MG63 (cell line): ENCODE results near the gene GALM. TPM values are rescaled to one million over a fixed set of nuclear protein-coding genes. Genes with fewer than 3 reads are reported as not detected.
A peak's percentile ranks its signal among the peaks of the same experiment; 100 is the strongest.
"Not testable (repeated sequence)": the region's sequence is repeated elsewhere in the genome, so short reads cannot be mapped to it uniquely, and the experiment has no call there.

Source experiments
- DNase-seq: peaks from one replicate; pipeline ENCODE4 v3.0.0-alpha.2; 2020
- H3K27me3 ChIP-seq: fragments of 250-450 bp; sonication (Bioruptor Pico); 2 replicates; pipeline ENCODE4 v1.5.1; 2020; ENCODE audit warnings: mild to moderate bottlenecking, moderate library complexity
- H3K36me3 ChIP-seq: fragments of 250-450 bp; sonication (Bioruptor Pico); 2 replicates; pipeline ENCODE4 v1.5.1; 2020; ENCODE audit warnings: mild to moderate bottlenecking, moderate library complexity
- H3K4me3 ChIP-seq: fragments of 250-450 bp; sonication (Bioruptor Pico); 2 replicates; pipeline ENCODE4 v1.5.1; 2020; ENCODE audit warnings: mild to moderate bottlenecking, moderate library complexity
- H3K9me3 ChIP-seq: fragments of 250-450 bp; sonication (Bioruptor Pico); 2 replicates; pipeline ENCODE4 v1.5.1; 2020; ENCODE audit warnings: mild to moderate bottlenecking, moderate library complexity
- total RNA-seq: library from RNA; depleted of rRNA; stranded (reverse); fragments of >200 nt; shearing (Covaris generic); gene quantifications from 2 replicates; pipeline ENCODE4 v1.2.3, GENCODE V29; 2014; ENCODE audit warnings: low replicate concordance

Gene GALM
- total RNA-seq, 1 experiment from 2014 or later: 13.7 TPM

DNA sequence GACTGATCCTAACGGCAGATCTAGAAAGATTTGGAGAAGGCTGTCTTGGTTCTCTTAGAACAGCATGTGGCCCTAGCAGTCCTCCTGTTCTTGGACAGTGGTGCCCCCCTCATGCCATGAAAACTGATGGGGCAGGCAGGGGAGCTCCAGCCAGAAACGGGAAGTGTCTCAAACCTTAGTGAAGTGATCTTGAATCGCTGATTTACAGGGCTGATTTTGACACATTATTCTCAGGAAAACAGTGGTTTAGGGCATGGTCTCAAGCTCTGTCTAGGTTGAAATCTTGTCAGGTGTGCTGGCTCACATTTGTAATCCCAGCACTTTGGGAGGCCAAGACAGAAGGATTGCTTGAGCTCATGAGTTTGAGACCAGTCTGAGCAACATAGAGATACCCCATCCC lies 47.4 kb downstream of the GALM start:
- Histone ChIP-seq H3K36me3 (no peaks in the 10 kb centered on the region), H3K27me3 (no peaks in the 10 kb centered on the region), H3K9me3 (no peaks in the 10 kb centered on the region), H3K4me3 (no peak overlapping the region)
- DNase-seq: no peak

DNA sequence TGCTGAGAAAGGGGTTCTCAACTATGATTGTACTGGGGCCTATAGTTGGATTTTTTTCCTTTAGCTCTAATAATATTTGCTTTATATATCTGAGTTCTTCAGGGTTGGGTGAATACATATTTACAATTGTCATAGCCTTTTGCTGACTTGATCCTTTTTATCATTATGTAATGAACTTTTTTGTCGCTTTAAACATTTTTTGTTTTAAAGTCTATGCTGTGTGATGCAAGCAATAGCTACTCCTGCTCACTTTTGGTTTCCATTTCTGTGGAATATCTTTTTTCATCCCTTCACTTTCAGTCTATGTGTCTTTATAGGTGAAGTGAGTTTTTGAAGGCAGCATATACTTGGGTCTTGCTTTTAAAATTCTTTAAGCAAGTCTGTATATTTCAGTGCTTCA lies 49.0 kb downstream of the GALM start:
- H3K9me3 ChIP-seq, DNase-seq, H3K27me3 ChIP-seq, H3K36me3 ChIP-seq, H3K4me3 ChIP-seq: not testable (repeated sequence)

DNA sequence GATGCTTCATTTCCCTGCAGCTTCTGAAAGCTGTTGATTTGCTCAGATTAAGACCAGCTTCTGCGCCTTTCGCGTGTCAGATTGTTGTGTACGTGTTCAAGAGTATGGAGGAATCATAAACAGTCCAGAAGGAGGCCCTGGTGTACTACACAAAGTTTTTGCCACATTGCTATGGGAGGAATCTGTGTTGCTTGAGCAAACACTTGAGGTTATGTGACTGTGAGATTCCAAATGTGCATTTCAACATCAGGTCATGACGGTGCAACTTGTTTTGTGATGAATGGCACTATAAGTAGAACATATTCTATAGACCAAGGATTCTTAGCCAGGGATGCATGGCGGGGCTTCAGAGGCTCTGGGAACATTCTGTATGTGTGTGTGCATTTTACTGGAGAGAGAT lies 50.3 kb downstream of the GALM start:
- Histone ChIP-seq H3K4me3 (no peak overlapping the region), H3K36me3 (no peaks in the 10 kb centered on the region), H3K27me3 (no peaks in the 10 kb centered on the region), H3K9me3 (no peaks in the 10 kb centered on the region)
- DNase-seq: no peak

DNA sequence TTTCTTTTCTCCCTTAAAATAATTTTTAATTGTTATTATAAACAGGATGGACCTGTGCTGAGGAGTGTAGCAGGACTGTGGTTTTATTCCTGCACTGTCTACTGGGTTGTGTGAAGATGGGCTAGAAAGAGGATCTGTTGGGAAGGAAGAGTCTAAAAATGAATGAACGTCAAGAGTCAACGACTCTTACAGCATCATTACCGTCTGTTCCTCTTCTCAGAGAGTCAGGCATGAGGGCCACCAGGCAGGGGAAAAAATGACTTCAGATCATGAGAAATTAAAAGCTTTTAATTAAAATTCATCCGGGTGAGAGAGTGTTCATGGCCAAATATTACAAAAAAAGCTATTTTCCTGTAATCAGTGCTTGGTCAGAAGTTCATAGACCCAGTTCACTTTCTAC lies 52.7 kb downstream of the GALM start:
- H3K27me3 ChIP-seq: no peaks in the 10 kb centered on the region
- no peak overlapping the region for H3K4me3 ChIP-seq
- DNase-seq: no peak
- no peaks in the 10 kb centered on the region for H3K9me3 ChIP-seq
- H3K36me3 ChIP-seq: no peaks in the 10 kb centered on the region

DNA sequence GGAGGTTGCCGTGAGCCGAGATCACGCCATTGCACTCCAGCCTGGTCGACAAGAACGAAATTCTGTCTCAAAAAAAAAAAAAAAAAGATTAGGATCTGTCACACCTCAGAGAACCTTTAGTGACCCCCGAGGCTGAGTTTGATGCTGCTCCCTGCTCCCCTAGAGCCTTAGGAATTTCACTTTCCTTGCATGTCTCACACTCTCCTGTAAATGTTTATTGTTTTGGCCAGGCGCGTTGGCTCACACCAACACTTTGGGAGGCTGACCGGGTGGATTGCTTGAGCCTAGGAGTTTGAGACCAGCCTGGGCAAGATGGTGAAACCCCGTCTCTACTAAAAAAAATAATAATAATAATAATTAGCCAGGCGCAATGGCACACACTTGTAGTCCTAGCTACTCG lies 53.8 kb downstream of the GALM start:
- Histone ChIP-seq H3K36me3 (no peaks in the 10 kb centered on the region), H3K4me3 (no peak overlapping the region), H3K9me3 (no peaks in the 10 kb centered on the region), H3K27me3 (no peaks in the 10 kb centered on the region)
- peak; percentile 54 for DNase-seq

DNA sequence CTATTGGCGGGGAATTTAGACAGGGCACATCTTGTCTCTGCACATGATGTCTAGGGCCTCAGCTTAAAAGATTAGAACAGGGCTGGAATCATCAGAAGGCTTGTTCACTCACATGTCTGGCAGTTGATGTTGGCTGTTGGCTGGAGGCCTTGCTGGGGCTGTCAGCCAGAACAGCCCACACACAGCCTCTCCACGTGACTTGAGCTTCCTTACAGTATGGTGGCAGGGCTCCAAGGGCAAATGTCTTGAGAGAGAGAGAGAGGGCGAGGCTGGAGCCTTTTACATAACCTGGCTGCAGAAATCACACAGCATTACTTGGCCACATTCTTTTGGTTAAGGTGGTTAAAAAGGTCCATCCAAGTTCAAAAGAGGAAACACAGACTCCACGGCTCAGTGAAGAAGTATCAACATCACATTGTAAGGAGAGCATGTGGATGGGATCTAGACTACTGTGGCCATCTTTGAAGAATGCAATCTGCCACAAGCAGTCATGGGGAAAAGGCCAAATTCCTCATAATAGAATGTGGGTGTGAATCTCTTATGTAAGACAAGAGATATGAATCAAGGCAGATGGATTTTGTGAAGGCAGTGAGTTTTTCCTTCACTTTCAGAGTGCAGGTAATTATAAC lies 54.8 kb downstream of the GALM start:
- peak; percentile 94 for DNase-seq
- no peaks in the 10 kb centered on the region for H3K9me3 ChIP-seq
- no peak overlapping the region for H3K4me3 ChIP-seq
- no peaks in the 10 kb centered on the region for H3K36me3 ChIP-seq
- no peaks in the 10 kb centered on the region for H3K27me3 ChIP-seq

DNA sequence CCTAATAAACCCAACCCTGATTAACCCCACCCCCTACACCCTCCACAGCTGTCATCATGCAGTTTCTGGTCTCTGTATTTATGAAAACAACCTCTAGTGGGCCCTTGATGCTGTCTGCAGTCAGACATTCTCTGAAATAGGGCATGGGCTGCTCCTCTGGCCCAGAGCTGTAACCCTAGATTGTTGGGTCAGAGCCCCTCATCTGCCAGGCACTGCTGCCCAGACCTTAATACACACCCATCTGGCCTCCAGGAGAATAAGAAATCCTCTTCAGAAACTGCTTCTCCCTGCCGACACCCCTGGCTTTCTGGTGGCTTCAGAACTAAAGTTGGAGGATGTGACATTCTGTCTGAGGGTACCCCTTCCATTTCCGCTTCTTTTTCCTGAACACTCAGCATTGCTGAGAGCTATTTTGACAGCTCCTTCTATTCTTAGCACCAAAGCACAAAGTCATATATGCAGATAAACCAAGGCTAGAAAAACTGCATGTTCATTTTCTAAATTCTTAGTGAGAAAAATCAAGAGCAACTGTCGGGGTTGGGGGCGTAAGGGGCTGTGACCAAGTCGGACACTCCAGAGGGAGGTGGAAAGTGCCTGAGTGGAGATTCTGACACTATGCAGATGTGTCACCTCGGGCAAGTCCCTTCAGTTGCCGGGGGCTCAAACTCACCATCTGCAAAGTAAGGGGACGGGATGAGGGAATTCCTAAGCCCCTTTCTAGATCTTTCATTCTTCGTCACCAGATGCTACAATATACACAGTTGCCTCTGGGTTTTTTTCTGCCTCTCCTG lies 56.6 kb downstream of the GALM start:
- DNase-seq: no peak
- H3K27me3 ChIP-seq: no peaks in the 10 kb centered on the region
- H3K4me3 ChIP-seq: no peak overlapping the region
- H3K36me3 ChIP-seq: no peaks in the 10 kb centered on the region
- H3K9me3 ChIP-seq: no peaks in the 10 kb centered on the region

DNA sequence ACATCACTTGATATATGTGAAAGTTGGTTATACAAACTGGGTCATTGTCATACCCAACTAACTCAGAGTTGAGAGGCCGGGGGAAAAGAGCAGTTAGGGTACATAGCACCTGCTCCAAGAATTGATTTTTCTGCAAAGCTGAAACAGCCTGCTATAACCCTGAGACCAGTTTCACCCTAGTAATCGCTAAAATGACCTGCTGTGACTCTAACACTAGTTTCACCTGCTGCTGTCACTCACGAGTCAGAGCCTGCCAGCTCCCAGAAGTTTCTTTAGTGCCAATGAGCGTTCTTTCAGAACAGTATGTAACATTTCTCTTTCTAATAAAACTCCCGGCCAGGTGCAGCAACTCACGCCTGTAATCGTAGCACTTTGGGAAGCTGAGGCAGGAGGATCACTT lies 57.3 kb downstream of the GALM start:
- Histone ChIP-seq H3K36me3 (no peaks in the 10 kb centered on the region), H3K27me3 (no peaks in the 10 kb centered on the region), H3K4me3 (no peak overlapping the region), H3K9me3 (no peaks in the 10 kb centered on the region)
- no peak for DNase-seq

DNA sequence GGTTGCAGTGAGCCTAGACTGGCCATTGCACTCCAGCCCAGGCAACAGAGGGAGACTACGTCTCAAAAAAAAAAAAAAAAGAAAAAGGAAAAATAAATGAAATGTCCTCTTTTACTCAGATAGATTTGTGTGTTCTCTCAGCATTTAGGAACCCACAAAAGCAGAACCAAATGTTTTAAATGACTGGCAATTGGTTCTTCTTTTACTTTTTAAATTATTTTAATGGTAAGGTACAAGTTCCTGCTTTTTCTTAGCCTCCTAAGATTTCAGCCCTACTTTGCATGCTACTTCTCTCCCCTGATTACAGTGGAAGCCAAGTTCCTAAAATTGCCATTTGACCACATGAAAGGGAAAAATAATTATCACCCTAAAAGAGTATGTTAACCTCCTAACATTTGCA lies 61.7 kb downstream of the GALM start:
- Histone ChIP-seq H3K9me3 (no peaks in the 10 kb centered on the region), H3K27me3 (no peaks in the 10 kb centered on the region), H3K4me3 (no peak overlapping the region), H3K36me3 (no peaks in the 10 kb centered on the region; the same call in 1 of the 2 replicates)
- DNase-seq: no peak

DNA sequence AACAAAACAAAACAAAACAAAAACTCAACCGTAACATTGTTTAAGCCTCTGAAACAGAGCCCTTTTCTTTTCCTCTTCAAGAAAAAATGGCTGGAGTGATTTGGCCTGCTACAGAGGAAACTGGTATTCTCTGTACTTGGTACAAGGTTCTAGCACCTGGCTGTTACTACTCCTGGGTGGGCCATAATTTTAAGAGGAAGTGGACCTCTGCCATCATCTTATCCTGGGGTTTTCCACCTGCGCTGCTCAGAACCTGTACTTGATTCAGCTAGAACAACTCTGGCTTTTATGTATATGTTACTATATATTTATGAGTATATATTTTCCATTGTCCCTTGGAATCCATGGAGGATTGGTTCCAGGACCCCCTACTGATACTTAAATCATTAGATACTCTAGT lies 62.8 kb downstream of the GALM start:
- DNase-seq: no peak
- no peaks in the 10 kb centered on the region for H3K27me3 ChIP-seq
- no peak overlapping the region for H3K4me3 ChIP-seq
- H3K36me3 ChIP-seq: no peaks in the 10 kb centered on the region; the same call in 1 of the 2 replicates
- H3K9me3 ChIP-seq: no peaks in the 10 kb centered on the region

DNA sequence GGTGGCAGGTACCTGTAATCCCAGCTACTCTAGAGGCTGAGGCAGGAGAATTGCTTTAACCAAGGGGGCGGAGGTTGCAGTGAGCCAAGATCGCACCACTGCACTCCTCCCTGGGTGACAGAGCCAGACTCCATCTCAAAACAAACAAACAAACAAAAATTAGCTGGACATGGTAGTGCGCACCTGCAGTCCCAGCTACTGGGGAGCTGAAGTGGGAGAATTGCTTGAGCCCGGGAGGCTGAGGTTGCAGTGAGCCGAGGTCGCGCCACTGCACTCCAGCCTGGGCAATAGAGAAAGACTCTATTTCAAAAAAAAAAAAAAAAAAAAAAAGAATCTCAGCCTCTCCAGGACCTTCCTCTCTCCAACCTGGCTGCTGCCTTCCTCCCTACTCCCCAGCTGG lies 65.2 kb downstream of the GALM start:
- no peaks in the 10 kb centered on the region for H3K27me3 ChIP-seq
- no peaks in the 10 kb centered on the region for H3K9me3 ChIP-seq
- peaks cover 7% of the 10 kb centered on the region for H3K36me3 ChIP-seq
- no peak for DNase-seq
- no peak overlapping the region for H3K4me3 ChIP-seq

DNA sequence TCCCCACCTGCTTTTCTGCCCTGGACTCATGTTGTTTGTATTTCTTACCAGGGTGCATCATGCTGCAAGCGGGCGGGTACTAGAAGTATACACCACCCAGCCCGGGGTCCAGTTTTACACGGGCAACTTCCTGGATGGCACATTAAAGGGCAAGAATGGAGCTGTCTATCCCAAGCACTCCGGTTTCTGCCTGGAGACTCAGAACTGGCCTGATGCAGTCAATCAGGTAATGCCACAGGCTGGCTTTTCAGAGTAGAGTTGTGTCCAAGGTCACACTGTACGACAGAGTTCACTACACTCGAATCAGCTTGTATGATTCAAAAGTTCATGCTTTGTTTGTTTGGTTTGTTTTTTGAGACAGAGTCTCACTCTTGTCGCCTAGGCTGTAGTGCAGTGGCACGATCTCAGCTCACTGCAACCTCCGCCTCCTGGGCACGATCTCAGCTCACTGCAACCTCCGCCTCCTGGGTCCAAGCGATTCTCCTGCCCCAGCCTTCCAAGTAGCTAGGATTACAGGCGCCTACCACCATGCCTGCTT lies 65.8 kb downstream of the GALM start:
- Histone ChIP-seq H3K27me3 (no peaks in the 10 kb centered on the region), H3K36me3 (peaks cover 10% of the 10 kb centered on the region), H3K4me3 (no peak overlapping the region), H3K9me3 (no peaks in the 10 kb centered on the region)
- DNase-seq: no peak

DNA sequence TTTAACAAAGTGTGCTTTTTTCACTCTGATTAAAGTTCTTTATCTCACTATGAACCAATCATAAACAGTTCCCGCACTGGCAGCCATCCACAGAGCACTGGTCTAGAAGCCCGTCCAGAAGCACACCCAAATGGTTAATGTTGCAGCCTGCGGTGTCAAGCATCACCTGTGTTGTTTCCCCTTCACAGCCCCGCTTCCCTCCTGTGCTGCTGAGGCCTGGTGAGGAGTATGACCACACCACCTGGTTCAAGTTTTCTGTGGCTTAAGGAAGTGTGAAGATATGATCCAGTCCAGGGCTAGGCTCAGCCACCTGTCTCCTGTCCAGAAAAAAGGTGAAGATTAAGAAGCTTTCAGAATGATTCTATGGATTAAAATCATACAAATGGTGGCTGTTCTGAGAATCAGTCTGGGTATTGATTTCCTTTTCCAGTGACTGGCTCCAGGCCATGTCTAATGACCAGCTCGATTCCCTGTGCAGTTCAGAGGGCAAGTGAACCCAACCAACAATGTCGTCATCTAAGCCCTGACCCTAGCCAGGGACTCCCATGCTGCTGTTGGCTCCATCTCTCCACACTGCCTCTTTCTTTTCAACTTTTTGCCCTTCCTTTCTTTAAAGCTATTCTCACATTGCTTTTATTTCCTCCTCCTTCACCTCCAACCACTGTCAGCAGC lies 67.5 kb downstream of the GALM start:
- H3K9me3 ChIP-seq: no peaks in the 10 kb centered on the region
- DNase-seq: no peak
- no peaks in the 10 kb centered on the region for H3K27me3 ChIP-seq
- H3K4me3 ChIP-seq: no peak overlapping the region
- H3K36me3 ChIP-seq: peaks cover 27% of the 10 kb centered on the region

DNA sequence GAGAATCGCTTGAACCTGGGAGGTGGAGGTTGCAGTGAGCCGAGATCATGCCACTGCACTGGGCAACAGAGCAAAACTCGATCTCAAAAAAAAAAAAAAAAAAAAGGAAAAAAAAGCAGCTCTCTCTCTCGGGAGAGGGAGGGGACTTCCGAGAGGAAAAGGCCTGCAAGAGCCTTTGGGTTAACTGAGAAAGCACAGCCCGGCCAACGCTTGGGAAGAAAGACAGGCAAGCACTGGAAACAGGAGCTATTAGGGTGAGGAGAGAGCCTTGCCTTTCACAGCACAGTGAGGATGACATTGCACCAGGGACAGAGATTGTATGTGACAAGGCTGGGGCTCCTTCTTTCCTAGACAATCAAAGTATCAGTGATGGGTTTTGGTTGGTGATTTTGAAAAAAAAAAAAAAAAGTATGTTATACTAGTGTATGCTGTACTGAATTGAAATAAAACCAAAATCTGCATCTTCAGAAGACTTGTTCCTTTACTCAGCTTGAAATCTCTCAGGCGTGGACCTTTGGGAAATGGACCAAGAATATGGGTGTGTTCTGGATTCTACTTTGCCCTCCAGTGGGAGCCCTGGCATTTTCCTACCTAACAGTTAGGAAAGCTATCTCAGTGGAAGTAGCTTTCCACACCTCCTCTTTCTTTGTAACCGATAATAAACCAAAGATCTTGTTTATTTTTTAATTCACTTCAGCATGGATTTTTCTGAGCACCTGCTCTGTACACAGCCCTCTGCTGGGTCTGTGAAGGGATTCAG lies 68.6 kb downstream of the GALM start:
- no peaks in the 10 kb centered on the region for H3K9me3 ChIP-seq
- no peaks in the 10 kb centered on the region for H3K27me3 ChIP-seq
- no peak for DNase-seq
- peaks cover 34% of the 10 kb centered on the region for H3K36me3 ChIP-seq
- no peak overlapping the region for H3K4me3 ChIP-seq

DNA sequence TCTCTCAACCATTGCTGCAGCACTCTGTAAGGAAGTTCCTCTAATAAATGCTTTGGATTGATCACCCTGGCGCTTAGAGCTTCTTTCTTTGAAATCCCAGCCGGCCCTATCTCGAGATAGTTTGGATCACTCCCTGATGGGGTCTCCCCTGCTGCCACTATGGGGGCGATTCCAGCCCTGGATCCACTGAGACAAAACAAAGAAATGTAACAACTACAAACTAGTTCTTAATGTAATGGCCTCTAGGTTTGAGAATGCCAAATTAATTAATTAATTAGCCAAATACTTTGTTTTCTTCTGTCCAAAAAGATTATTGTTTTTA lies 70.0 kb downstream of the GALM start:
- Histone ChIP-seq H3K9me3 (0 out of 2 replicates have a peak, but pooled peaks cover 3% of the 10 kb centered on the region), H3K27me3 (no peaks in the 10 kb centered on the region), H3K36me3 (peaks cover 46% of the 10 kb centered on the region), H3K4me3 (no peak overlapping the region)
- no peak for DNase-seq

DNA sequence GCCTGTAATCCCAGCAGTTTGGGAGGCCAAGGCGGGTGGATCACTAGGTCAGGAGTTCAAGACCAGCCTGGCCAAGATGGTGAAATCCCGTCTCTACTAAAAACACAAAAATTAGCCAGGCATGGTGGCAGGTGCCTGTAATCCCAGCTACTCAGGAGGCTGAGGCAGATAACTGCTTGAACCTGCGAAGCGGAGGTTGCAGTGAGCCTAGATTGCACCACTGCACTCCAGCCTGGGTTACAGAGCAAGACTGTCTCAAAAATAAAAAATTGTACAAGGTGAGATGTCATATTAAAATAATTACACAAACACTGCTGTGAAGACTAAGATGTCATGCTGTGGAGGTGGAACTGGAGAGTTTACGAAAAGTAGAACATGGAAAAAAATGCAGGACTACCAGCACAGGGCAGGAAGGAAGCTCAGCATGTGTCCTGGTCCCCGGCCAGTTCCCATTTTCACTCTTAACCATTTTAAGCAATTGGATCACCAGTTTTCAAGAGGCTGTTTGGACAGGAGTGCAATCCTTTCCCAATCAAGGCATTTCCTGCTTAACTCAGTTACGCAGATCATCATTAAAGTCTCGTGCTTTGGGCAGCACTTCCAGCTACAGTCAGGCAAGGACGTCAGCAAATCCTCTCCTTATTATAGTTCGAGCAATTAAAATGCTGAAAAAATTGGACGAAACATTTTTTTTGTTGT lies 71.2 kb downstream of the GALM start:
- DNase-seq: peak; percentile 26
- peaks cover 58% of the 10 kb centered on the region for H3K36me3 ChIP-seq
- H3K4me3 ChIP-seq: not testable (repeated sequence)

More for the DNA sequence above, 71.2 kb downstream of the GALM start:
- H3K27me3 ChIP-seq, H3K9me3 ChIP-seq: not testable (repeated sequence)
